H9 (cell line): ENCODE results near the gene CCDC57. TPM values are rescaled to one million over a fixed set of nuclear protein-coding genes. Genes with fewer than 3 reads are reported as not detected.

Experiments used
- DNase-seq: peaks from one replicate; pipeline ENCODE4 v3.0.0-alpha.2; 2017
- H2AFZ ChIP-seq: one replicate; pipeline ENCODE4 v1.6.1; 2013; ENCODE audit warnings: mild to moderate bottlenecking, low read length, control low read depth, moderate library complexity
- H2AK5ac ChIP-seq: 2 replicates; pipeline ENCODE4 v1.6.1; 2013; ENCODE audit warnings: low read length, control low read depth, mixed read lengths; ENCODE audit not compliant: insufficient read length
- H2BK120ac ChIP-seq: one replicate; pipeline ENCODE4 v1.6.1; 2013; ENCODE audit warnings: low read depth, mild to moderate bottlenecking, low read length, control low read depth, inconsistent platforms; ENCODE audit not compliant: poor library complexity, severe bottlenecking
- H2BK12ac ChIP-seq: 2 replicates; pipeline ENCODE4 v1.6.1; 2013; ENCODE audit warnings: low read length, control low read depth, mixed read lengths, low read depth; ENCODE audit not compliant: insufficient read length
- H2BK15ac ChIP-seq: 2 replicates; pipeline ENCODE4 v1.6.1; 2013; ENCODE audit warnings: low read depth, low read length, control low read depth
- H2BK20ac ChIP-seq: one replicate; pipeline ENCODE4 v1.6.1; 2013; ENCODE audit warnings: low read depth, mild to moderate bottlenecking, low read length, control low read depth, inconsistent platforms; ENCODE audit not compliant: poor library complexity, severe bottlenecking
- H2BK5ac ChIP-seq: 2 replicates; pipeline ENCODE4 v1.6.1; 2013; ENCODE audit warnings: low read length, control low read depth, mixed read lengths; ENCODE audit not compliant: insufficient read length
- H3K14ac ChIP-seq: 2 replicates; pipeline ENCODE4 v1.6.1; 2013; ENCODE audit warnings: low read length, control low read depth; ENCODE audit not compliant: insufficient read depth
- H3K18ac ChIP-seq: 2 replicates; pipeline ENCODE4 v1.6.1; 2013; ENCODE audit warnings: low read depth, mild to moderate bottlenecking, mixed read lengths, low read length, control low read depth; ENCODE audit not compliant: insufficient read length
- H3K23ac ChIP-seq: 2 replicates; pipeline ENCODE4 v1.6.1; 2013; ENCODE audit warnings: low read length, control low read depth, mixed read lengths, low read depth; ENCODE audit not compliant: insufficient read length
- H3K23me2 ChIP-seq: 2 replicates; pipeline ENCODE4 v1.6.1; 2013; ENCODE audit warnings: low read depth, mild to moderate bottlenecking, mixed read lengths, low read length, control low read depth; ENCODE audit not compliant: insufficient read length, poor library complexity, severe bottlenecking
- H3K27ac ChIP-seq: 2 replicates; pipeline ENCODE4 v1.5.1; 2013; ENCODE audit warnings: low read length, control low read depth, mixed read lengths, low read depth; ENCODE audit not compliant: insufficient read length
- H3K27me3 ChIP-seq: 2 replicates; pipeline ENCODE4 v1.6.1; 2013; ENCODE audit warnings: low read length, control low read depth, inconsistent platforms; ENCODE audit not compliant: insufficient read depth
- H3K4ac ChIP-seq: 2 replicates; pipeline ENCODE4 v1.6.1; 2013; ENCODE audit warnings: low read depth, mild to moderate bottlenecking, control low read depth, inconsistent platforms, low read length, moderate library complexity
- H3K4me1 ChIP-seq: 2 replicates; pipeline ENCODE4 v1.6.1; 2013; ENCODE audit warnings: low read length, control low read depth, inconsistent platforms; ENCODE audit not compliant: insufficient read depth
- H3K4me2 ChIP-seq: 2 replicates; pipeline ENCODE4 v1.6.1; 2013; ENCODE audit warnings: low read length, control low read depth, mixed read lengths; ENCODE audit not compliant: insufficient read length, insufficient read depth
- H3K56ac ChIP-seq: 2 replicates; pipeline ENCODE4 v1.6.1; 2013; ENCODE audit warnings: low read depth, mild to moderate bottlenecking, mixed read lengths, low read length, control low read depth; ENCODE audit not compliant: insufficient read length
- H3K79me1 ChIP-seq: 2 replicates; pipeline ENCODE4 v1.6.1; 2013; ENCODE audit warnings: low read depth, mild to moderate bottlenecking, moderate library complexity, low read length, control low read depth, inconsistent platforms; ENCODE audit not compliant: insufficient read depth, poor library complexity, severe bottlenecking
- H3K79me2 ChIP-seq: 2 replicates; pipeline ENCODE4 v1.6.1; 2013; ENCODE audit warnings: low read length, control low read depth, inconsistent platforms; ENCODE audit not compliant: insufficient read depth
- H3K9ac ChIP-seq: 2 replicates; pipeline ENCODE4 v1.6.1; 2013; ENCODE audit warnings: low read length, control low read depth, mixed read lengths; ENCODE audit not compliant: insufficient read length; ENCODE audit errors: extremely low read depth
- H3K9me3 ChIP-seq: one replicate; pipeline ENCODE4 v1.6.1; 2013; ENCODE audit warnings: low read depth, low read length, inconsistent platforms; ENCODE audit not compliant: control insufficient read depth
- H3T11ph ChIP-seq: one replicate; pipeline ENCODE4 v1.6.1; 2013; ENCODE audit warnings: mild to moderate bottlenecking, low read length, control low read depth, inconsistent platforms
- H4K20me1 ChIP-seq: one replicate; pipeline ENCODE4 v1.6.1; 2013; ENCODE audit not compliant: control insufficient read depth, insufficient read length, insufficient read depth
- H4K5ac ChIP-seq: 2 replicates; pipeline ENCODE4 v1.6.1; 2013; ENCODE audit warnings: low read depth, mild to moderate bottlenecking, mixed read lengths, low read length, control low read depth; ENCODE audit not compliant: insufficient read length
- H4K8ac ChIP-seq: replicated peaks from 2 replicates; pipeline ENCODE4 v1.6.1; 2013; ENCODE audit warnings: low read length, control low read depth, mixed read lengths, low read depth; ENCODE audit not compliant: insufficient read length
- H4K91ac ChIP-seq: 2 replicates; pipeline ENCODE4 v1.6.1; 2013; ENCODE audit warnings: low read depth, mild to moderate bottlenecking, moderate library complexity, mixed read lengths, low read length, control low read depth; ENCODE audit not compliant: insufficient read length
- H3K27ac Mint-ChIP-seq, 3 experiments: 2 replicates in 2 of 3; 3 replicates in 1 of 3; pipeline ENCODE4 v1.8.0; 2020 to 2021; ENCODE audit warnings: mixed read lengths in 3 of 3, mild to moderate bottlenecking in 1 of 3, moderate library complexity in 1 of 3
- H3K27me3 Mint-ChIP-seq: 2 replicates; pipeline ENCODE4 v1.8.0; 2021; ENCODE audit warnings: low read depth, mild to moderate bottlenecking, moderate library complexity, mixed read lengths
- H3K36me3 Mint-ChIP-seq, 3 experiments: 2 replicates in 2 of 3; 3 replicates in 1 of 3; pipeline ENCODE4 v1.8.0; 2020 to 2021; ENCODE audit warnings: low read depth in 3 of 3, mixed read lengths in 3 of 3; ENCODE audit not compliant: insufficient read depth in 1 of 3
- H3K4me1 Mint-ChIP-seq, 2 experiments: 2 replicates each; pipeline ENCODE4 v1.8.0; 2020; ENCODE audit warnings: mixed read lengths in 2 of 2
- H3K4me3 Mint-ChIP-seq, 2 experiments: 2 replicates in 1 of 2; 3 replicates in 1 of 2; pipeline ENCODE4 v1.8.0; 2020 to 2021; ENCODE audit warnings: mild to moderate bottlenecking in 2 of 2, mixed read lengths in 2 of 2, moderate library complexity in 1 of 2
- H3K9me3 Mint-ChIP-seq, 2 experiments: 2 replicates in 1 of 2; 3 replicates in 1 of 2; pipeline ENCODE4 v1.8.0; 2020; ENCODE audit warnings: mild to moderate bottlenecking in 2 of 2, mixed read lengths in 2 of 2, moderate library complexity in 1 of 2
- CTCF ChIP-seq: fragments of 200-600 bp; sonication (generic); conservative IDR thresholded peaks from 3 replicates; pipeline ENCODE4 v1.8.0; 2021; ENCODE audit warnings: antibody characterized with exemption, mild to moderate bottlenecking
- WGBS: extraction: QIAGEN DNeasy Blood & Tissue Kit; methylation state at CpG from one replicate; pipeline ENCODE4 v1.1.7; 2013; ENCODE audit warnings: missing lambda C conversion rate, low lambda C conversion rate, mixed read lengths; ENCODE audit not compliant: insufficient read length; ENCODE audit errors: extremely low coverage; 5-methylcytosine and 5-hydroxymethylcytosine counted together
- total RNA-seq: library from RNA; stranded (reverse); gene quantifications from 2 replicates; pipeline ENCODE4 v1.2.1, GENCODE V29; 2021

Gene CCDC57
- total RNA-seq, 1 experiment from 2014 or later, result 11.0 TPM

GRCh38 chr17:82083009-82083408 lies 129.6 kb downstream of the CCDC57 start:
- H2BK120ac ChIP-seq, result no peak overlapping the region
- H3K18ac ChIP-seq, result no peak overlapping the region
- Mint-ChIP-seq H3K4me1 (no peaks in the 10 kb centered on the region; a peak in 1 of 4 replicates), H3K36me3 (peaks cover 24 to 78% (median 66%) of the 10 kb centered on the region in 3 experiments; a peak in 6 of 7 replicates), H3K27ac (no peak overlapping the region), H3K9me3 (no peaks in the 10 kb centered on the region), H3K4me3 (no peak overlapping the region), H3K27me3 (no peaks in the 10 kb centered on the region)
- H4K8ac ChIP-seq, result no peak overlapping the region
- H3K14ac ChIP-seq, result no peak overlapping the region
- H3K23ac ChIP-seq, result no peak overlapping the region
- H2AK5ac ChIP-seq, result no peak overlapping the region
- no peaks in the 10 kb centered on the region for H3K79me1 ChIP-seq
- H3K56ac ChIP-seq, result no peak overlapping the region
- no peaks in the 10 kb centered on the region for H3K27me3 ChIP-seq
- no peak overlapping the region for H3K27ac ChIP-seq
- no CpG with 5 or more reads among the region's 24 CpGs for WGBS
- no peak overlapping the region for H3K4me2 ChIP-seq
- H3K9ac ChIP-seq, result no peak overlapping the region
- no peak for TF ChIP-seq CTCF
- H2BK12ac ChIP-seq, result no peak overlapping the region
- no peak overlapping the region for H2AFZ ChIP-seq
- no peak overlapping the region for H3K4ac ChIP-seq
- H2BK20ac ChIP-seq, result no peak overlapping the region
- no peaks in the 10 kb centered on the region for H3K23me2 ChIP-seq
- H3K4me1 ChIP-seq, result no peaks in the 10 kb centered on the region
- H3T11ph ChIP-seq, result no peak overlapping the region
- no peak for DNase-seq
- H3K9me3 ChIP-seq, result no peaks in the 10 kb centered on the region
- no peaks in the 10 kb centered on the region for H3K79me2 ChIP-seq
- H4K20me1 ChIP-seq, result no peaks in the 10 kb centered on the region
- no peak overlapping the region for H4K5ac ChIP-seq
- H4K91ac ChIP-seq, result no peak overlapping the region
- no peak overlapping the region for H2BK15ac ChIP-seq
- no peak overlapping the region for H2BK5ac ChIP-seq
